NCI-H345 (cell line): ENCODE measurements around the gene PPP1R9B.
A peak's percentile ranks its signal among the peaks of the same experiment; 100 is the strongest.

Source experiments
- DNase-seq: peaks from one replicate; lab custom pipeline; 2025; lab: John Stamatoyannopoulos, UW

Gene PPP1R9B

GRCh38 chr17:50173335-50173941 lies 23.0 kb upstream of the PPP1R9B start:
- no peak for DNase-seq

- DNase-seq: no peak
Measured at GRCh38 chr17:50172936-50173334, 22.5 kb upstream of the PPP1R9B start.

- DNase-seq: no peak
Measured at GRCh38 chr17:50172130-50172529, 21.7 kb upstream of the PPP1R9B start.

GRCh38 chr17:50171371-50172071 lies 21.0 kb upstream of the PPP1R9B start:
- no peak for DNase-seq

GRCh38 chr17:50170662-50171370 lies 20.3 kb upstream of the PPP1R9B start:
- no peak for DNase-seq

- no peak for DNase-seq
Measured at GRCh38 chr17:50169881-50170459, 19.5 kb upstream of the PPP1R9B start.

GRCh38 chr17:50169121-50169764 lies 18.8 kb upstream of the PPP1R9B start:
- DNase-seq: peak; percentile 33

GRCh38 chr17:50168319-50168718 lies 17.8 kb upstream of the PPP1R9B start:
- no peak for DNase-seq

- DNase-seq: no peak
Measured at GRCh38 chr17:50167371-50167770, 16.9 kb upstream of the PPP1R9B start.

- DNase-seq: no peak
Measured at GRCh38 chr17:50166518-50167181, 16.2 kb upstream of the PPP1R9B start.

GRCh38 chr17:50165867-50166517 lies 15.5 kb upstream of the PPP1R9B start, which contains the start of gene SGCA:
SGCA (plus strand) TSS chr17:50166005; CDS start chr17:50166041, 36 bp downstream.
- DNase-seq: no peak

- no peak for DNase-seq
Measured at GRCh38 chr17:50165466-50165865, 15.0 kb upstream of the PPP1R9B start.

- DNase-seq: no peak
Measured at GRCh38 chr17:50165066-50165465, 14.6 kb upstream of the PPP1R9B start.

- no peak for DNase-seq
Measured at GRCh38 chr17:50164697-50164988, 14.2 kb upstream of the PPP1R9B start.

GRCh38 chr17:50163843-50164696 lies 13.6 kb upstream of the PPP1R9B start:
- DNase-seq: no peak

- DNase-seq: no peak
Measured at GRCh38 chr17:50162466-50163254, 12.2 kb upstream of the PPP1R9B start.

- DNase-seq: no peak
Measured at GRCh38 chr17:50161911-50162288, 11.4 kb upstream of the PPP1R9B start.

- peak; percentile 95 for DNase-seq
Measured at GRCh38 chr17:50161023-50161910, 10.8 kb upstream of the PPP1R9B start.

- no peak for DNase-seq
Measured at GRCh38 chr17:50157891-50158290, 7.4 kb upstream of the PPP1R9B start.
